Stomach smooth muscle (tissue), 2 donors: ENCODE measurements around the gene RBP4.

ENCODE experiments used
- H3K27ac ChIP-seq: one replicate; pipeline ENCODE4 v1.7.0; 2013; ENCODE audit warnings: mild to moderate bottlenecking, low read length, inconsistent platforms
- H3K27me3 ChIP-seq, 2 donors: one replicate each; pipeline ENCODE4 v1.7.0; 2013; ENCODE audit warnings: low read length in 2 of 2; ENCODE audit not compliant: insufficient read depth in 2 of 2, control insufficient read depth in 1 of 2
- H3K36me3 ChIP-seq, 2 donors: one replicate each; pipeline ENCODE4 v1.7.0; 2013; ENCODE audit warnings: low read length in 2 of 2; ENCODE audit not compliant: control insufficient read depth in 2 of 2, insufficient read depth in 2 of 2
- H3K4me1 ChIP-seq: one replicate; pipeline ENCODE4 v1.7.0; 2013; ENCODE audit warnings: low read length; ENCODE audit not compliant: control insufficient read depth, insufficient read depth
- H3K4me3 ChIP-seq, 2 donors: one replicate each; pipeline ENCODE4 v1.7.0; 2013; ENCODE audit warnings: low read length in 2 of 2
- H3K9ac ChIP-seq, 2 donors: one replicate each; pipeline ENCODE4 v1.7.0; 2013; ENCODE audit warnings: low read length in 2 of 2, mild to moderate bottlenecking in 1 of 2
- H3K9me3 ChIP-seq, 2 donors: one replicate each; pipeline ENCODE4 v1.7.0; 2013; ENCODE audit warnings: low read length in 2 of 2; ENCODE audit not compliant: control insufficient read depth in 2 of 2
- donor health status: healthy.
- donor health status: Pancreatic carcinoma.

Gene RBP4

GRCh38 chr10:93612311-93612710, 11.3 kb upstream of the RBP4 start, which contains the start of gene PDE6C:
PDE6C (plus strand) TSS chr10:93612537; CDS start chr10:93612726, 189 bp downstream.
- no peak within 1 kb of the TSS for H3K27ac ChIP-seq
- H3K4me3 ChIP-seq = no peak within 1 kb of the TSS
- H3K36me3 ChIP-seq = no peaks in the 10 kb centered on the region
- no peak within 1 kb of the TSS for H3K9ac ChIP-seq
- H3K9me3 ChIP-seq = peaks cover 0 to 3% of the 10 kb centered on the region in 2 donors
- H3K27me3 ChIP-seq = no peaks in the 10 kb centered on the region
- H3K4me1 ChIP-seq = no peaks in the 10 kb centered on the region

GRCh38 chr10:93608421-93608820, 7.4 kb upstream of the RBP4 start:
- Histone ChIP-seq H3K4me1 (no peaks in the 10 kb centered on the region), H3K9me3 (peaks cover 0 to 3% of the 10 kb centered on the region in 2 donors), H3K4me3 (no peak overlapping the region), H3K27me3 (peaks cover 0 to 8% of the 10 kb centered on the region in 2 donors), H3K9ac (no peak overlapping the region), H3K36me3 (no peaks in the 10 kb centered on the region), H3K27ac (no peak overlapping the region)

- H3K4me1 ChIP-seq = peaks cover 4% of the 10 kb centered on the region
- H3K27ac ChIP-seq = no peak overlapping the region
- H3K9me3 ChIP-seq = peaks cover 0 to 3% of the 10 kb centered on the region in 2 donors
- no peak overlapping the region for H3K4me3 ChIP-seq
- no peaks in the 10 kb centered on the region for H3K36me3 ChIP-seq
- peaks cover 9 to 28% of the 10 kb centered on the region in 2 donors for H3K27me3 ChIP-seq
- H3K9ac ChIP-seq = no peak overlapping the region
Measured at GRCh38 chr10:93604146-93604545, 3.1 kb upstream of the RBP4 start.

GRCh38 chr10:93603023-93603422, 2.0 kb upstream of the RBP4 start:
- Histone ChIP-seq H3K27ac (no peak overlapping the region), H3K4me1 (peaks cover 4% of the 10 kb centered on the region), H3K9me3 (peaks cover 0 to 3% of the 10 kb centered on the region in 2 donors), H3K4me3 (no peak overlapping the region), H3K27me3 (peaks cover 9 to 28% of the 10 kb centered on the region in 2 donors), H3K36me3 (no peaks in the 10 kb centered on the region), H3K9ac (no peak overlapping the region)

- Histone ChIP-seq H3K27me3 (peaks cover 9 to 28% of the 10 kb centered on the region in 2 donors), H3K4me3 (no peak overlapping the region), H3K27ac (no peak overlapping the region), H3K9ac (no peak overlapping the region), H3K36me3 (no peaks in the 10 kb centered on the region), H3K4me1 (peaks cover 4% of the 10 kb centered on the region), H3K9me3 (no peaks in the 10 kb centered on the region)
Measured at GRCh38 chr10:93601774-93602162, 733 bp upstream of the RBP4 start.

GRCh38 chr10:93600446-93601145, 439 bp downstream of the RBP4 start:
- peaks cover 4% of the 10 kb centered on the region for H3K4me1 ChIP-seq
- peaks cover 9 to 28% of the 10 kb centered on the region in 2 donors for H3K27me3 ChIP-seq
- no peaks in the 10 kb centered on the region for H3K9me3 ChIP-seq
- no peak overlapping the region for H3K4me3 ChIP-seq
- no peak overlapping the region for H3K27ac ChIP-seq
- no peaks in the 10 kb centered on the region for H3K36me3 ChIP-seq
- no peak overlapping the region for H3K9ac ChIP-seq

GRCh38 chr10:93599778-93600177, 1.3 kb downstream of the RBP4 start:
- no peak overlapping the region for H3K4me3 ChIP-seq
- peaks cover 9 to 28% of the 10 kb centered on the region in 2 donors for H3K27me3 ChIP-seq
- no peak overlapping the region for H3K27ac ChIP-seq
- H3K36me3 ChIP-seq = no peaks in the 10 kb centered on the region
- H3K4me1 ChIP-seq = peaks cover 4% of the 10 kb centered on the region
- H3K9me3 ChIP-seq = no peaks in the 10 kb centered on the region
- no peak overlapping the region for H3K9ac ChIP-seq

- peaks cover 4% of the 10 kb centered on the region for H3K4me1 ChIP-seq
- no peak overlapping the region for H3K9ac ChIP-seq
- H3K27me3 ChIP-seq = peaks cover 9 to 24% of the 10 kb centered on the region in 2 donors
- H3K4me3 ChIP-seq = no peak overlapping the region
- no peaks in the 10 kb centered on the region for H3K36me3 ChIP-seq
- H3K9me3 ChIP-seq = no peaks in the 10 kb centered on the region
- no peak overlapping the region for H3K27ac ChIP-seq
Measured at GRCh38 chr10:93599335-93599734, 1.7 kb downstream of the RBP4 start.

- peaks cover 9 to 20% of the 10 kb centered on the region in 2 donors for H3K27me3 ChIP-seq
- H3K9ac ChIP-seq = no peak overlapping the region
- no peak overlapping the region for H3K27ac ChIP-seq
- H3K9me3 ChIP-seq = no peaks in the 10 kb centered on the region
- no peak overlapping the region for H3K4me3 ChIP-seq
- peaks cover 4% of the 10 kb centered on the region for H3K4me1 ChIP-seq
- H3K36me3 ChIP-seq = no peaks in the 10 kb centered on the region
Measured at GRCh38 chr10:93598157-93598556, 2.9 kb downstream of the RBP4 start.

GRCh38 chr10:93597075-93597599, 3.9 kb downstream of the RBP4 start:
- Histone ChIP-seq H3K9ac (no peak overlapping the region), H3K36me3 (no peaks in the 10 kb centered on the region), H3K9me3 (no peaks in the 10 kb centered on the region), H3K27me3 (peaks cover 9 to 13% of the 10 kb centered on the region in 2 donors), H3K4me1 (peaks cover 4% of the 10 kb centered on the region), H3K4me3 (no peak overlapping the region), H3K27ac (no peak overlapping the region)

- peaks cover 7 to 9% of the 10 kb centered on the region in 2 donors for H3K27me3 ChIP-seq
- H3K4me1 ChIP-seq = peaks cover 4% of the 10 kb centered on the region
- no peaks in the 10 kb centered on the region for H3K9me3 ChIP-seq
- no peaks in the 10 kb centered on the region for H3K36me3 ChIP-seq
- no peak overlapping the region for H3K27ac ChIP-seq
- no peak overlapping the region for H3K9ac ChIP-seq
- H3K4me3 ChIP-seq = no peak overlapping the region
Measured at GRCh38 chr10:93596539-93596938, 4.5 kb downstream of the RBP4 start.
